Embryonic facial prominence (tissue), 1 donor: ENCODE results near the gene GADL1.

Experiments
- DNase-seq: peaks from one replicate; pipeline ENCODE4 v3.0.0-alpha.2; 2016; ENCODE audit errors: extremely low spot score

GADL1 gene

GRCh38 chr3:30760040-30760695, 134.3 kb downstream of the GADL1 start:
- DNase-seq, result no peak

DNA sequence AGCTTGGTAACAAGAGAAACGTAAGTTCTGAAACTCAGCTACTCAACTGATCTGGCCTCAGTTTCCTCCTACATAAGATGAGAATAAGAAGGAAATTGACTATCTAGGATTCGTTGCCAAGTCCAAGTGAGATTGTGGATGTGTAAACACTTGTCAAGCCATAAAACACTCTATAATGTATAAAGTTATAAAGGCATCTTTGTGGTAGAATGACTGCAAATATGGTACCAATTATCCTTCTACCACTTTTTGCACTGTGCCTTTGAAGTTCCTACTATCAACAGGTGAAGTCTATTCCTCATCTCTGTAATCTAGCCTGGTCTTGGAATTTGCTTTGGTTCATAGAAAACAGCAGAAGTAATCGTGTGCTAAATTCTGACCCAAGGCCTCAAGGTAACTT, 138.2 kb downstream of the GADL1 start:
- DNase-seq, result no peak

GRCh38 chr3:30754426-30754825, 140.0 kb downstream of the GADL1 start:
- DNase-seq, result no peak

- DNase-seq, result no peak
These were observed 140.7 kb downstream of the GADL1 start for GRCh38 chr3:30753766-30754165.

GRCh38 chr3:30752970-30753369, 141.5 kb downstream of the GADL1 start:
- DNase-seq, result no peak

GRCh38 chr3:30752491-30752890, 142.0 kb downstream of the GADL1 start:
- DNase-seq, result no peak

DNA sequence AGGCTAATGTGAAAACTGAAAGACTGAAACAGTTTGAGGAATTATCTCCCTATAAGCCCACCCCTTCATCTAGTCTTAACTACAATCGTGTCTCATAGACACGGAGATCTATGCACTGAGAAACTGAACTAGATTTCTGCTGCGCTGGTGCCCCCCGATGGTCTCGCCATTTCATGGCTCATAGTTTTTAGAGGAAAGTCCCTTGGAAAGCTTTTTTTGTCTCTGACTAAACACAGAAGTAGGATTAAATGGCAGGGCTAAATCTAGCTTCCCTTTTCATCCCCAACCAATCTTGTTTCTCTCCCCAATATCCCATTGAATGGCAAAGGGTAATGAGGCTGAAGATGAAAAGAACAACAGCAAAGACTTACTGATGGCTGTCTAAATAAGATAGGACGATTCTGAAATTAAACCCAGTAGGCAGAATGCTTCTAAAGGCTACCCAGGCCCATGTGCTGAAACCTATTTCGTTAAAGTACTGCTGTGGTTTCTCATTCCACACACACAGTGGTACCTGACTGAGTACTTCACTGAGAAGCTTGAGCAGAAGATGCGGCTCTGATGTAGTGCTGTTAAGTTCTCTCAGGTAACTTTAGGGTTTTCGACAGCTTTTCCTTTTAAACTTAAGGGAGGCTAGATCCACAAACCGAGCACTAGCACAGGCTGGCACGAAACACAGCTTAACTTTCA, 142.7 kb downstream of the GADL1 start:
- no peak for DNase-seq

- DNase-seq, result no peak
These were observed 143.5 kb downstream of the GADL1 start for GRCh38 chr3:30750967-30751366.

GRCh38 chr3:30749230-30749629, 145.2 kb downstream of the GADL1 start:
- no peak for DNase-seq

- DNase-seq, result no peak
These were observed 146.6 kb downstream of the GADL1 start for GRCh38 chr3:30747771-30748281.

GRCh38 chr3:30743641-30744317, 150.7 kb downstream of the GADL1 start:
- DNase-seq, result no peak

DNA sequence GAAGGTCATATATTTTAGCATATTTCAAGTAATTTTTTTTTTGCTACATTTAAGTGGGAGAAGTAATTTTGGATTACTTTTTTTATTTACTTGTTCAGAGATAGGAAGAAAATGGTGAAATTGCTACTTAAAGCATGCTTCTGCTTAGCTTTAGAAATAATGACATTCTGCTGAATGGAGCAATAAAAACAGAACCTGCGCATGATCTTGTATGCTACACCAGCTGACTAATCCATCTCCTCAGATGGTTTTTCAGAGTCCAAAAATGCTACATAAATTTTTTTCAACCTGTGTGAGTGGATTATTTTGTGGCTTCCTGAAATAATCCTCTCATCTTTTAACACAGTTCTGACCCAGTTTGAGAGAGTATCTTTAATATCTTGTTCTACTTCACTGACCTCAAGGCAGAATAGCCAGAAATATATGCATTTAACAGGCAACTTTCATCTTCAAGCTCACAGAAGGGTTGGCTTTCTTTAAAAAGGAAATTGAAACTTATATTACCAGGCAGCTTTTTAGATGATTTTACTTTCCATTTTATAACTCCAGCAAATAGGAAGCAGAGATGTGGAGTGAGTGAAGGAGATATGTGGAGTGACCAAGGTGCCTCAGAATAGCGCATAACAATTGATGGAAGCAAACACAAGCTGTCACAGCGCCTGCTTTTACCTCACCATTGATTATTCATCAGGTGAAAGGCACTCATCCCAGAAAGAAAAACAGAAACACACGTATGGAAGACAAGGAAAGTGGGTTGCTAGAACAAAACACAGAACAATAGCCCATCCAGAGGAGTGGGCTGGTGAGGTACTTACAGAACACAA, 151.5 kb downstream of the GADL1 start:
- DNase-seq, result no peak

DNA sequence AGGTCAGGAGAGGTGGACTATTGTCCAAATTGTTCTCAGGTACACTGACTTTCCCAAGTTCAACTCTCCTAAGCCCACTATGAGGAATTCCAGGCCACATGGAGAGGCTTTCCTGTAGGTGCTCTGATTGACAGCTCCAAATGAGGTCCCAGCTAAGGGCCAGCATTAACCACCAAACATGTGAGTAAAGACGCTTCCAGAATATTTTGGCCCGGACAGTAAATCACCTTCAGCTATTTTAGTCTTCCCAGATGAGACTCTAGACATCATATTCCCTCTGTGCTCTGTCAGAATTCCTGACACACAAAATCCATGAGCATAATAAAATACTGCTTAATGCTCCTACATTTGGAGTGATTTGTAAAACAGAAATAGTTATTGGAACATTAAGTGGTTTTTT, 152.6 kb downstream of the GADL1 start:
- no peak for DNase-seq

DNA sequence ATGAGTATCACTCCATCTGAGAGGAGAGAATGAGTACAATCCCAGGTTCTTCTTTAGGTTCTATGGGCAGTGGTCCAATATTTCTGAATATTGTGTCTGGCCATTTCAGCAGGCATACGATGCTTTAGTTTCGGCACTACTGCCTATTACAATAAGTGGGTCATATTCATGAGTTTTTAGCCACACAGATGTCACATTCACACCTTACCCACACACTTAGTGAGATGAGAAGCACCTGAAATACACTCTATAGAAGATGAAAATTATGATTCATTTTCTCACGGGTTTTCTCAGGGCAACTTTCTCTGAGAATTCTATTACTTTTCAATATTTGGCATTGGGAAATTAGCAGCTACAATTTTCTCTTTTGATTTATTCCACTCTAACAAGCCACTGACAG, 155.9 kb downstream of the GADL1 start:
- no peak for DNase-seq

DNA sequence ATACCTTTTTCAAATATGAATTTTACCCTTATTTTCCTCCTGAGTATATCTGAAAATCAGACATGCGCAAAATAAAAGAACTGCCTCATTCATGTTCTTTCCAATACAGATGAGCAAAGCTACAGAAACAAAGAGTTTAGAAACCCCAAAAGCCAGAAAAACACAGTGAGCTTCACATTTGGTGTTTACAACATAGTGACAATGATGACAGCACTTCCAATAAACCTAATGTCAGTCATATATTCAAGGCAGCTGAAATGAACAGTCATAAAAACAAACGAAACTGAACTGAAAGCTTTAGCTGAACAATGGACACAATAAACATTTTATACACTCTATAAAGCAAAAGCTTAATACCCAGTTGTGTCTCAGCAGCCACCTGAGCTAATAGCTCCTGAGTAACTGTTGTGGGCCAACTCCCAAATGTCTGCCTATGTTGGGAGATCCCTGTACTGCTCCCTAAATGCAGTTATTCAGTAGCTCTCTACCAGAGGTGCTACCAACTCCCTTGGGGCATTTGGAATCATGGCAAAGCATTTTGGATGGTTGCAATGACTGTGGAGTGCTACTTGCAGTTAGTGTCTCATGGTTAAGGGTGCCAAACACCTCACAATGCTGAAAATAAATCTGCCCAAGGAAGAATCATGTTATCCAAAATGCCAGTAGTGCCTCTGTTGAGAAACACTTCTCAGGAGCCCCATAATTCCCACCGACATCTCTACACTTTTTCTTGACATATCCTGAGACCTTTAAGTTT, 156.5 kb downstream of the GADL1 start:
- DNase-seq, result no peak

DNA sequence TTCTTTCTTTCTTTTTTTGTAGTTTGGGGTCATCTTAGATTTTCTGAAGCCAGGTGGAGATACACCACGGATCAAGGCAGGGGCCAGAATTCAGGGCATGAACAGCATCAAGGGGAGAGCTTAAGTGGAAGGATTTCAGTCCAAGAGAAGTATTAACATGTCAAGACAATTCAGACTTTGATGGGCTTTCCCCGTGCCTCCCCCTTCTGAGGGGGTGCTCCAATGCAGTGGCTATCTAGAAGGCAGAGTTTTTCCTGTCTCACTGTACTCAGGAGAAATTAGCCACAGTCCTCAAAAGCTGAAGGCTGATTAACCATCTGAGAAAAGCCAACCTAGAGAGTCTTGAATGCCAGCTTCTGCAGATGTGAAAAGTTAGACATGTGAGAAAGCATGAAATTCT, 160.8 kb downstream of the GADL1 start:
- DNase-seq, result no peak

GRCh38 chr3:30733209-30733608, 161.3 kb downstream of the GADL1 start:
- no peak for DNase-seq

- DNase-seq, result no peak
These were observed 163.5 kb downstream of the GADL1 start for GRCh38 chr3:30730967-30731366.

- no peak for DNase-seq
These were observed 164.5 kb downstream of the GADL1 start for GRCh38 chr3:30729936-30730335.

GRCh38 chr3:30729512-30729911, 164.9 kb downstream of the GADL1 start:
- DNase-seq, result no peak

DNA sequence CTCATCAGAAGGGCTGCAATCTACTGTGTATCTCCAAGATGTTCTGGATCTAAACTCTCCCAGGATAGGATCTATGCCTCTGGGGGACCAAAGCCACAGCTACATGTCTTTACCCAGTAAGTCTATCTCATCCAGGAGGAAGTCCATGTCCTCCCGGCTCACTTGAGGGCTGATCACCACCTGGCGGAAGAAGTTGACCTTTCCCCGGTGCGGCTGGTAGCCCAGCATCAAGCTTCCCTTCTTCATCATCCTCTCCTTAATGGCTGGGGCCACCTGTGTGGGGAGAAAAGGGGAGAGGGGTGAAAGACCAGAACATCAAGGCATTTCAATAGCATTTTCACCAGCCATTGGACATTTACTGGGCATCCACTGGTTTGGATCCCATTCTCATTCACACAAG, 166.3 kb downstream of the GADL1 start:
- DNase-seq, result no peak
